ENCODE results near the gene ITGAE. TPM values are rescaled to one million over a fixed set of nuclear protein-coding genes. Genes with fewer than 3 reads are reported as not detected.

ITGAE gene
- total RNA-seq, 1 donor, result 37.1 TPM

DNA sequence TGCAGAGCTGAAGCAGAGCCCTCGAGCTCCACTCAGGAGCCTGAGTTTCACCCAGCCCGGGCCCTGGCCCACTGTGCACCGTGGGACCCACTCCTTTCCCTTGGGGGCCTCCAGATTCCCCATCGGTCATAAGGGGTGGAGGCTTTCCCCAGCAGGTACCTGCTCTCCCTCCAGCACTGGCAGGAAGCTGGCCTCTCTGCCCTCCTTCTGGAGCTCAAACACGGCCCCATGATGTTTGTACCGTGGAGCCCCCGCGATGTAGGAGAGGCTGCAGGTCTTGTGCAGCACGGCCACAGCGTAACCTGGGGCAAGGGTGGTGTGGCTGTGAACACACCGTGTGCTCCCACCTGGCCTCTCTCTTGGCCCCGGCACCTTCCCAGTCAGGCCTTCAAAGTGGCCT lies 47.4 kb downstream of the ITGAE start:
- no peak for DNase-seq (ENCODE audit: low read depth)

GRCh38 chr17:3751836-3752235 lies 49.2 kb downstream of the ITGAE start:
- TF ChIP-seq, protein P1, sequence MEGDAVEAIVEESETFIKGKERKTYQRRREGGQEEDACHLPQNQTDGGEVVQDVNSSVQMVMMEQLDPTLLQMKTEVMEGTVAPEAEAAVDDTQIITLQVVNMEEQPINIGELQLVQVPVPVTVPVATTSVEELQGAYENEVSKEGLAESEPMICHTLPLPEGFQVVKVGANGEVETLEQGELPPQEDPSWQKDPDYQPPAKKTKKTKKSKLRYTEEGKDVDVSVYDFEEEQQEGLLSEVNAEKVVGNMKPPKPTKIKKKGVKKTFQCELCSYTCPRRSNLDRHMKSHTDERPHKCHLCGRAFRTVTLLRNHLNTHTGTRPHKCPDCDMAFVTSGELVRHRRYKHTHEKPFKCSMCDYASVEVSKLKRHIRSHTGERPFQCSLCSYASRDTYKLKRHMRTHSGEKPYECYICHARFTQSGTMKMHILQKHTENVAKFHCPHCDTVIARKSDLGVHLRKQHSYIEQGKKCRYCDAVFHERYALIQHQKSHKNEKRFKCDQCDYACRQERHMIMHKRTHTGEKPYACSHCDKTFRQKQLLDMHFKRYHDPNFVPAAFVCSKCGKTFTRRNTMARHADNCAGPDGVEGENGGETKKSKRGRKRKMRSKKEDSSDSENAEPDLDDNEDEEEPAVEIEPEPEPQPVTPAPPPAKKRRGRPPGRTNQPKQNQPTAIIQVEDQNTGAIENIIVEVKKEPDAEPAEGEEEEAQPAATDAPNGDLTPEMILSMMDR (IDR thresholded peaks at IDR 0.05; ENCODE audit: insufficient read depth, low read depth, low read length), result no peak
- H3K4me3 ChIP-seq (ENCODE audit: low read depth, low read length), result no peak overlapping the region
- DNase-seq (ENCODE audit: low read depth), result no peak

More for the DNA sequence above, 47.4 kb downstream of the ITGAE start:
- TF ChIP-seq, protein P1 (IDR thresholded peaks at IDR 0.05; ENCODE audit: insufficient read depth, low read depth, low read length), result no peak
- no peak overlapping the region for H3K4me3 ChIP-seq (ENCODE audit: low read depth, low read length)

DNA sequence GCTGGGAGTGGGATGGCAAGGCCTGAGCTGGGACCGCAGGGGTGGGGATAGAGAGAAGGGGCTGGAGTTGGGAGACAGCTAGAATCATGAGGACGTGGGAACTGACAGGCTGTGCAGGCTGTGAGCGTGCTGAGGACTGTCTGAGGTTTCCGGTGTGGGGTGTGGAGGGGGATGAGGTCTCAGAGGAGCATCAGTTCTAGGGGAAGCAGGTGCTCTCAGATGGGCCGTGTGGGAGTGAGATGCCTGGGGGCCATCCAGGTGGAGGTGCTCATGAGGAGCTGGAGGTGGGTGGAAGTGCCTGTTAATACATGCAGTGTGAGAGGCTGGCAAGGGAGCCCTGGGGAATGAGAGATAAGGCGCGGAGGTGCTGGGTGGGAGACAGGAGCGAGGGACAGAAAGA lies 50.1 kb downstream of the ITGAE start:
- DNase-seq (ENCODE audit: low read depth), result no peak
- TF ChIP-seq, protein P1 (IDR thresholded peaks at IDR 0.05; ENCODE audit: insufficient read depth, low read depth, low read length), result no peak
- H3K4me3 ChIP-seq (ENCODE audit: low read depth, low read length), result no peak overlapping the region

- DNase-seq (ENCODE audit: low read depth), result no peak
- TF ChIP-seq, protein P1 (IDR thresholded peaks at IDR 0.05; ENCODE audit: insufficient read depth, low read depth, low read length), result no peak
These were observed 50.7 kb downstream of the ITGAE start for GRCh38 chr17:3750296-3750695.

DNA sequence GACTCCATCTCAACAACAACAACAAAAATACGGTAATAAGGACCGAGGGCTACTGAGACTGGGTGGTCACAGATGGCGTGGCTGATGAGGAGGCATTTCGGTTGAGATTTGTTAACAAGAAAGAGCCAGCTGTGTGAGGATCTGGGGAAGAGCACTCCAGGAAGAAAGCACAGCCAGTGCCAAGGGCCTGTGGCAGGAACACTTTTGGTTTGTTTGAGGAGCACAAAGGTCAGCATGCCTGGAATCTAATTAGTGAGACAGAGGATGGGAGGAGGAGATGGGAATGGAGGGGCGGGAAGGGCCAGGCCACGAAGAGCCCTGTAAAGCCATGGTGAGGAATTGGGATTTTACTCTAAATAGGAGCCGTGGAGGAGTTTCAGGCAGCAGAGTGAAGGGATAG lies 52.4 kb downstream of the ITGAE start:
- H3K4me3 ChIP-seq (ENCODE audit: low read depth, low read length), result no peak overlapping the region
- DNase-seq (ENCODE audit: low read depth), result no peak
- TF ChIP-seq, protein P1 (IDR thresholded peaks at IDR 0.05; ENCODE audit: insufficient read depth, low read depth, low read length), result no peak

More at GRCh38 chr17:3750296-3750695, 50.7 kb downstream of the ITGAE start:
- H3K4me3 ChIP-seq (ENCODE audit: low read depth, low read length), result no peak overlapping the region

DNA sequence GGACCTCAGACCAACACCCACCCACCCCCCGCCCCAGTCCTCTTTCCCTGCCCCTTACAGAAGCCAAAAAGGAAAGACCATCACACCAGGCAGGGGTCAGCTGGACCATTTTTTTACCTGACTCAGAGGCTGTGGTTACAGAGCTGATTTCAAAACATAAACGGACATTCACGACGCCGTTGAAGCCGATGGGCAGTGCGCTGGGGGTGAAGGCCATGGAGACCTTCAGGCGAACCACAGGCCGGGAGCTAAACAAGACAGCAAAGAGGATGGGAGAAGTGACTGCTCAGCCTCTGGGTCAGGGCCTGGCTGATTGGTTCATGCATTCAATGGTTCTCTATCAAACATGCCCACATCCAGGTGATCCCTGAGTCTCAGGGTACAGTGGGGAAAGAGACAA lies 53.2 kb downstream of the ITGAE start:
- DNase-seq (ENCODE audit: low read depth), result no peak
- TF ChIP-seq, protein P1 (IDR thresholded peaks at IDR 0.05; ENCODE audit: insufficient read depth, low read depth, low read length), result no peak
- no peak overlapping the region for H3K4me3 ChIP-seq (ENCODE audit: low read depth, low read length)

DNA sequence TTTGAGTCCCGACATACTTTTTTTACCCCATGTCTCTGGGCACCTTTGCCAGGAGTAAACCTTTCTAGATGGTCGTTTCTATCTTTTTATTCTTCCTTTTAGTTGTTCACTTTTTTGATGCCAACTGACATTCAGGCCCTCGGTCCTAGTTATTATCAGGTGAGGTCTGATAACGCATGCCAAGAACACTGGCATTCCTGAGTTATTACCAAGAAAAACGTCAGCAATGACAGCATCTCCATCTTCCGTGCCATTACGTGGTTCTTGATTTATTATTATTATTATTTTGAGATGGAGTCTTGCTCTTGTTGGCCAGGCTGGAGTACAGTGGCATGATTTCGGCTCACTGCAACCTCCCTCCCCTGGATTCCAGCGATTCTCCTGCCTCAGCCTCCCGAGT lies 55.9 kb downstream of the ITGAE start:
- DNase-seq (ENCODE audit: low read depth), result no peak
- TF ChIP-seq, protein P1 (IDR thresholded peaks at IDR 0.05; ENCODE audit: insufficient read depth, low read depth, low read length), result no peak
- H3K4me3 ChIP-seq (ENCODE audit: low read depth, low read length), result no peak overlapping the region
